Body of pancreas (tissue), 4 donors: Measurements from ENCODE around the gene KCNJ6.

Source experiments
- POLR2A ChIP-seq, 3 donors: fragments of 450-650 bp; IDR thresholded peaks; one replicate each; pipeline ENCODE4 v1.6.1; 2016; ENCODE audit warnings: antibody characterized with exemption in 3 of 3, mild to moderate bottlenecking in 2 of 3
- TF ChIP-seq, protein P1 (sequence below), 7 experiments: fragments of 450-650 bp in 4 of 7; fragments of 200-600 bp in 3 of 7; sonication (generic) in 3 of 7; IDR thresholded peaks; one replicate each; pipeline ENCODE4 v1.5.1; 2016 to 2019; ENCODE audit warnings: antibody characterized with exemption in 7 of 7

DNA sequence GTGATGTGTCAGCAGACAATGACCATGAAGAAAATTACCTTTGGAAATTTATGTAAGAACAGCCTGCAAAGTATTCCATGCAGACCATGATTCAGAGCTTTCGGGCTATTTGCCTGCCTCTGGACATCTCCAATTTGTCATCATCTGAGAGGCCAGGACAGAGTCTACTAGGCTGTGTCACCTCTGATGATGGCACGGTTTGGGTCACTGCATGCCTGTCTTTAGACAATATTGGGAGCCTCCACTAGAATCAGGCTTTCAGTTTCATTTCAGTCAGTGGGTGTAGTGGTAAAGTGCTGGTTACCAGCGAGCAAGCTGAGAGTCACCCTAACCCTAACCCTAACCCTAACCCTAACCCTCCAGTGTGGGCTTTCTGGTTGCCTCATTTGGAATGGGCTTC lies 80.8 kb downstream of the KCNJ6 start:
- TF ChIP-seq, protein P1, sequence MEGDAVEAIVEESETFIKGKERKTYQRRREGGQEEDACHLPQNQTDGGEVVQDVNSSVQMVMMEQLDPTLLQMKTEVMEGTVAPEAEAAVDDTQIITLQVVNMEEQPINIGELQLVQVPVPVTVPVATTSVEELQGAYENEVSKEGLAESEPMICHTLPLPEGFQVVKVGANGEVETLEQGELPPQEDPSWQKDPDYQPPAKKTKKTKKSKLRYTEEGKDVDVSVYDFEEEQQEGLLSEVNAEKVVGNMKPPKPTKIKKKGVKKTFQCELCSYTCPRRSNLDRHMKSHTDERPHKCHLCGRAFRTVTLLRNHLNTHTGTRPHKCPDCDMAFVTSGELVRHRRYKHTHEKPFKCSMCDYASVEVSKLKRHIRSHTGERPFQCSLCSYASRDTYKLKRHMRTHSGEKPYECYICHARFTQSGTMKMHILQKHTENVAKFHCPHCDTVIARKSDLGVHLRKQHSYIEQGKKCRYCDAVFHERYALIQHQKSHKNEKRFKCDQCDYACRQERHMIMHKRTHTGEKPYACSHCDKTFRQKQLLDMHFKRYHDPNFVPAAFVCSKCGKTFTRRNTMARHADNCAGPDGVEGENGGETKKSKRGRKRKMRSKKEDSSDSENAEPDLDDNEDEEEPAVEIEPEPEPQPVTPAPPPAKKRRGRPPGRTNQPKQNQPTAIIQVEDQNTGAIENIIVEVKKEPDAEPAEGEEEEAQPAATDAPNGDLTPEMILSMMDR (IDR thresholded peaks at IDR 0.05): no peak
- TF ChIP-seq POLR2A (IDR thresholded peaks at IDR 0.05): no peak
